ENCODE measurements around the gene RTP5. TPM values are rescaled to one million over a fixed set of nuclear protein-coding genes. Genes with fewer than 3 reads are reported as not detected.

The RTP5 gene
- total RNA-seq, 2 donors from 2014 or later, result not detected

DNA sequence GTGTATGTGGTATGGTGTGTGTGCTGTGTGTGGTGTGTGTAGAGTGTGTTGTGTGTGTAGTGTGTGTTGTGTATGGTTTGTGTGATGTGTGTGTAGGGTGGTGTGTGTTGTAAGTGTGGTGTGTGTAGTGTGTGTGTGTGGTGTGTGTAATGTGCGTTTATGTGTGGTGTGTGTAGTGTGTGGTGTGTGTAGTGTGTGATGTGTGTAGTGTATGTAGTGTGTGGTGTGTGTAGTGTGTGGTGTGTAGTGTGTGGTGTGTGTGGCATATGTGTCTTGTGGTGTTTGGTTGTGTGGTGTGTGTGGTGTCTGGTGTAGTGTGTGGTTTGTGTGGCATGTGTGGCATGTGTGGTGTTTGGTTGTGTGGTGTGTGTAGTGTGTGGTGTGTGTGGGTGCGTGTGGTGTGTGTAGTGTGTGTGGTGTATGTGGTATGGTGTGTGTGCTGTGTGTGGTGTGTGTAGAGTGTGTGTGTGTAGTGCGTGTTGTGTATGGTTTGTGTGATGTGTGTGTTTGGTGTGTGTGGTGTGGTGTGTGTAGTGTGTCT lies 4.0 kb upstream of the RTP5 start:
- Histone ChIP-seq H3K4me3 (no peak overlapping the region), H3K36me3 (replicated peaks in 1 of 2; ENCODE audit: insufficient read depth in 1 of 2, low read depth in 2 of 2) (no peaks in the 10 kb centered on the region), H3K27me3 (peaks cover 0 to 20% of the 10 kb centered on the region in 2 donors), H3K9me3 (no peaks in the 10 kb centered on the region), H3K27ac (no peak overlapping the region), H3K4me1 (peaks cover 6% of the 10 kb centered on the region)
- ATAC-seq (no peak), DNase-seq (no peak)
- intact Hi-C loops (cut with DNase I), result no loop called here
- WGBS, 2 donors, result 67 to 71% methylated on average over 3 of the region's 3 CpGs
- no peak for TF ChIP-seq POLR2A (IDR thresholded peaks at IDR 0.05)
- TF ChIP-seq, protein P1, sequence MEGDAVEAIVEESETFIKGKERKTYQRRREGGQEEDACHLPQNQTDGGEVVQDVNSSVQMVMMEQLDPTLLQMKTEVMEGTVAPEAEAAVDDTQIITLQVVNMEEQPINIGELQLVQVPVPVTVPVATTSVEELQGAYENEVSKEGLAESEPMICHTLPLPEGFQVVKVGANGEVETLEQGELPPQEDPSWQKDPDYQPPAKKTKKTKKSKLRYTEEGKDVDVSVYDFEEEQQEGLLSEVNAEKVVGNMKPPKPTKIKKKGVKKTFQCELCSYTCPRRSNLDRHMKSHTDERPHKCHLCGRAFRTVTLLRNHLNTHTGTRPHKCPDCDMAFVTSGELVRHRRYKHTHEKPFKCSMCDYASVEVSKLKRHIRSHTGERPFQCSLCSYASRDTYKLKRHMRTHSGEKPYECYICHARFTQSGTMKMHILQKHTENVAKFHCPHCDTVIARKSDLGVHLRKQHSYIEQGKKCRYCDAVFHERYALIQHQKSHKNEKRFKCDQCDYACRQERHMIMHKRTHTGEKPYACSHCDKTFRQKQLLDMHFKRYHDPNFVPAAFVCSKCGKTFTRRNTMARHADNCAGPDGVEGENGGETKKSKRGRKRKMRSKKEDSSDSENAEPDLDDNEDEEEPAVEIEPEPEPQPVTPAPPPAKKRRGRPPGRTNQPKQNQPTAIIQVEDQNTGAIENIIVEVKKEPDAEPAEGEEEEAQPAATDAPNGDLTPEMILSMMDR (IDR thresholded peaks at IDR 0.05), result no peak

DNA sequence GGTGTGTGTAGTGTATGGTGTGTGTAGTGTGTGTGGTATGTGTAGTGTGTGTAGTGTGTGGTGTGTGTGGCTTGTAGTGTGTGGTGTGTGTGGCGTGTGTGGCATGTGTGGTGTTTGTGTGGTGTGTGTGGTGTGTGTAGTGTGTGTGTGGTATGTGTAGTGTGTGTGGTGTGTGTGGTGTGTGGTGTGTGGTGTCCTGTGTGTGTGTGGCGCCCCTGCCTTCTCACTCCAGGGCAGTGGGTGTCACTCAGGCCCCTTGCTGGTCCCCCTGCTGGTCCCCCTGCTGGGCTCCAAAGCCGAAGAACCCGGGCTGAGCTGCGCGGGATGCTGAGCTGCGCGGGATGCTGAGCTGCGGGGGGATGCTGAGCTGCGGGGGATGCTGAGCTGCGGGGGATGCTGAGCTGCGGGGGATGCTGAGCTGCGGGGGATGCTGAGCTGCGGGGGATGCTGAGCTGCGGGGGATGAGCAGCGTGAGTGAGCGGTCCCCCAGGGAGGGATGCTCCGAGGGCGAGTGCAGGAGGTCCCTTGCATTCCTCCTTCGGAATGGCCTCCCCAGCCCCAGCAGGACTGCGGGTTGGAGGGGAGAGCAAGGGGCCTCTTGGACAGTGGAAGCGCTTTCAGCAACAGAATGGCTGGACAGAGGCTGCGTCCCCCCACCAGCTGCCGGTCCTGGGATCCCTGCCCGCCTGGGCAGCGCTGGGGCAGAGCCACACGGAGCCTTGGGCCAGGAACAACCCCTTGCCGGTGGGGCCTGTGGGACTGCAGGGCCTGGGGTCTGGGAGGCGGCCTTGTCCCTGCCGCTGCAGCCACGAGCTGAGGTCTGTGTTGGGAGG lies 3.4 kb upstream of the RTP5 start:
- H3K36me3 ChIP-seq (replicated peaks in 1 of 2; ENCODE audit: insufficient read depth in 1 of 2, low read depth in 2 of 2), result no peaks in the 10 kb centered on the region
- whole genome bisulfite sequencing, 2 donors, result 23 to 47% methylated on average over 4 to 31 of the region's 31 CpGs
- H3K27me3 ChIP-seq, result peaks cover 0 to 20% of the 10 kb centered on the region in 2 donors
- TF ChIP-seq, protein P1 (IDR thresholded peaks at IDR 0.05), result no peak
- no peak for TF ChIP-seq POLR2A (IDR thresholded peaks at IDR 0.05)
- ATAC-seq (no peak), DNase-seq (no peak)
- no peak overlapping the region for H3K27ac ChIP-seq
- H3K9me3 ChIP-seq, result no peaks in the 10 kb centered on the region
- peaks cover 6% of the 10 kb centered on the region for H3K4me1 ChIP-seq
- intact Hi-C loops (cut with DNase I), result no loop called here
- no peak overlapping the region for H3K4me3 ChIP-seq

DNA sequence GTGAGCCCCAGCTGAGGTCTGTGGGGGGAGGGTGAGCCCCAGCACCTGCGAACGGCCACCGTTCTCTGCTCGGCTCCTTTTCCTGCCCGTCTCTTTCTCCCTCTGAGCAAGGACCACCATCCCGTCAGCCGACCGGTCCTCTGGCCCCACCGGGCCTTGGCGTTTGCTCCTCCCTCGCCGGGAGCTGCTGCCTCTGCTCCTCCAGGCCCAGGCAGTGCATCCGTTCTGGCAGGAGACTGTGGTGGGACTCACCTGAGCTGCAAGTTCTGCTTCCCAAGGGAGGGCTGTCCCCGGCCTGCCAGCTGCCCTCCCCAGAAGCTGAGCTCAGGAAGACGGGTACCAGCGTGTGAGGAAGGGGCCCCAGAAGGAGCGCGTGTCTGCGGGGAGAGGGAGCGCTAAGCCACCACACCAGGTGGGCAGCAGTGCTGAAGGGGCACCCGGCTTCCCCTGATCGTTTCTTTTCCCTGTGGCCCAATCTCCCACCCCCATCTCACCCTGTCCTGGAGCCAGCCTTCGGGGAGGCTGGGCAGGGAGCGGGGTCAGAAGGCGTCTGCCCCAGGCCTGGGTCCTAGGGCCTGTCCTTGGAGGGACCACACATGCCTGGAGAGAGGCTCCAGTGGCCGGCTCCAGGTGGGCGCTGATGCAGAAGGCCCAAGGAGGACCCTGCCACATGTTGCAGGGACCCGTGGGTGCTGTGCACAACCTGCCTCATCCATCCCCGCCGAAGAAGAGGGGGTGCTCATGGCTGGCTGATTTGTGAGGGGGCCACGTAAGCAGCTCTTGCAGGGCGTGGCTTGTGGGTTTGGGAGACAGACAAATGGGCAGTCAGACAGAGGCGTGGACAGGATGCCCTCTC lies 2.5 kb upstream of the RTP5 start:
- no peak for DNase-seq
- Histone ChIP-seq H3K9me3 (no peaks in the 10 kb centered on the region), H3K36me3 (replicated peaks in 1 of 2; ENCODE audit: insufficient read depth in 1 of 2, low read depth in 2 of 2) (no peaks in the 10 kb centered on the region), H3K4me3 (no peak overlapping the region), H3K27me3 (peaks cover 0 to 20% of the 10 kb centered on the region in 2 donors), H3K27ac (no peak overlapping the region), H3K4me1 (peaks cover 6% of the 10 kb centered on the region)
- TF ChIP-seq POLR2A (IDR thresholded peaks at IDR 0.05), result no peak
- TF ChIP-seq, protein P1 (IDR thresholded peaks at IDR 0.05), result no peak
- ATAC-seq, result no peak
- intact Hi-C loops (cut with DNase I), result no loop called here
- WGBS, 2 donors, result 61 to 86% methylated on average over 19 to 32 of the region's 33 CpGs

DNA sequence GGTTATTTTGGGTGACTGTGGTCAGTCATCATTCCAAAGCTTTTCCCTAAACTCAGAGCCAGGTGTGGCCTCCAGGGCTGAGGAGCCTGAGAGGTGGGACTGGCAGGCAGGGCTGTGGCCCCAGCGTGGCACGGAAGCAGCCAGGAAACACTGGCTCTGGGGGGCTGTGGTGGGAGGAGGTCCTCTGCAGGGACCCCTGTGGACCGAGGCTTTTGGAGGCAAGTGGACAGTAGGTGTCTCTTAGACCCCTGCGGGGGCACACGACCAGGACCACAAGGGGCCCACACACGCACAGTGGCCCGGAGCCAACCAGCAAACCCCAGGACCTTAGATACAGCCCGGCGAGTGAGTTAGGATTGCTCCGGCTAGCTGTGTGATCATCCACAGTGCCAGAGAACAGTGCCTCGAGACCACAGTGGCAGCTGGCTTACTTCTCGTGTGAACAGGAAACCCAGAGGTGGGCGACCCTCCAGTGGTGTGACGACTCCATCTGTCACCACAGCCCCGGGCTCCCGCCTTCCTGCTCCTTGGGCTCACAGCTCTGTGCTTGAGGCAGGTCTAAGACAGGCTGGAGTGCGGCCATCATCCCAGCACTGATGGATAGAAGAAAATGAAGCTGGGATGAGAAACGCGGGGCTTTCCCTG lies 1.6 kb upstream of the RTP5 start:
- no peak overlapping the region for H3K27ac ChIP-seq
- peaks cover 0 to 19% of the 10 kb centered on the region in 2 donors for H3K27me3 ChIP-seq
- no peak overlapping the region for H3K4me3 ChIP-seq
- ATAC-seq (no peak), DNase-seq (peak in 1 of 4 donors; percentile 33)
- no peaks in the 10 kb centered on the region for H3K9me3 ChIP-seq
- intact Hi-C loops (cut with DNase I), result no loop called here
- no peaks in the 10 kb centered on the region for H3K36me3 ChIP-seq (replicated peaks in 1 of 2; ENCODE audit: insufficient read depth in 1 of 2, low read depth in 2 of 2)
- WGBS, 2 donors, result 52 to 55% methylated on average over 5 to 19 of the region's 19 CpGs
- H3K4me1 ChIP-seq, result peaks cover 6% of the 10 kb centered on the region
- no peak for TF ChIP-seq POLR2A (IDR thresholded peaks at IDR 0.05)
- TF ChIP-seq, protein P1 (IDR thresholded peaks at IDR 0.05), result no peak

Data from body of pancreas (tissue), 4 donors.